Measurements from ENCODE around the gene REXO5.

Gene REXO5

DNA sequence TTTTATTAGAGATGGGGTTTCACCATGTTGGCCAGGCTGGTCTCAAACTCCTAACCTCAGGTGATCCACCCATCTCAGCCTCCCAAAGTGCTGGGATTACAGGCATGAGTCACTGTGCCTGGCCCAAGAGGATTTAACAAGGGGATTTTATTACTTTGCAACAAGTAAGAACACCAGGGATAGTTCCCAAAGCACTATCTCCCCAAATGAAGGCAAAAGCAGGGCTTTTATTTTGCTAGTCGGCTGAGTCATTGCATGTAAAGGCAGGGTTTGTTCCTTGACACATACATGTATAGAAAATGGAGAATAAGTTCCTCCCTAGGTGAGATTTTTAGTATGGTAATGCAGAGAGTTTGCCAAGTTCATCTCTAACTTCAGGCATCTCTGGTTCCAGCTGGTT lies 24.0 kb downstream of the REXO5 start:
- H3K79me2 ChIP-seq (ENCODE audit: low read length), result no peaks in the 10 kb centered on the region
- H3K27ac ChIP-seq (ENCODE audit: low read length), result no peak overlapping the region
- no peak overlapping the region for H2AFZ ChIP-seq (ENCODE audit: low read depth, low read length)
- H3K4me1 ChIP-seq (ENCODE audit: low read length), result no peaks in the 10 kb centered on the region
- no peaks in the 10 kb centered on the region for H3K27me3 ChIP-seq (ENCODE audit: low read depth, low read length)
- no peak overlapping the region for H3K4me3 ChIP-seq (ENCODE audit: low read length)
- no peak overlapping the region for H3K9ac ChIP-seq (ENCODE audit: low read length)
- no peak overlapping the region for H3K4me2 ChIP-seq (ENCODE audit: low read length)
- TF ChIP-seq EZH2phosphoT487 (IDR thresholded peaks at IDR 0.05; ENCODE audit: low read depth), result no peak
- TF ChIP-seq, protein P1, sequence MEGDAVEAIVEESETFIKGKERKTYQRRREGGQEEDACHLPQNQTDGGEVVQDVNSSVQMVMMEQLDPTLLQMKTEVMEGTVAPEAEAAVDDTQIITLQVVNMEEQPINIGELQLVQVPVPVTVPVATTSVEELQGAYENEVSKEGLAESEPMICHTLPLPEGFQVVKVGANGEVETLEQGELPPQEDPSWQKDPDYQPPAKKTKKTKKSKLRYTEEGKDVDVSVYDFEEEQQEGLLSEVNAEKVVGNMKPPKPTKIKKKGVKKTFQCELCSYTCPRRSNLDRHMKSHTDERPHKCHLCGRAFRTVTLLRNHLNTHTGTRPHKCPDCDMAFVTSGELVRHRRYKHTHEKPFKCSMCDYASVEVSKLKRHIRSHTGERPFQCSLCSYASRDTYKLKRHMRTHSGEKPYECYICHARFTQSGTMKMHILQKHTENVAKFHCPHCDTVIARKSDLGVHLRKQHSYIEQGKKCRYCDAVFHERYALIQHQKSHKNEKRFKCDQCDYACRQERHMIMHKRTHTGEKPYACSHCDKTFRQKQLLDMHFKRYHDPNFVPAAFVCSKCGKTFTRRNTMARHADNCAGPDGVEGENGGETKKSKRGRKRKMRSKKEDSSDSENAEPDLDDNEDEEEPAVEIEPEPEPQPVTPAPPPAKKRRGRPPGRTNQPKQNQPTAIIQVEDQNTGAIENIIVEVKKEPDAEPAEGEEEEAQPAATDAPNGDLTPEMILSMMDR (IDR thresholded peaks at IDR 0.05; ENCODE audit: low read depth, low read length), result no peak
- H4K20me1 ChIP-seq (ENCODE audit: insufficient read depth, low read length), result no peaks in the 10 kb centered on the region
- H3K9me3 ChIP-seq (ENCODE audit: insufficient read depth, low read length), result no peaks in the 10 kb centered on the region
- H3K36me3 ChIP-seq (replicated peaks; ENCODE audit: low read depth, low read length), result peaks cover 36% of the 10 kb centered on the region

DNA sequence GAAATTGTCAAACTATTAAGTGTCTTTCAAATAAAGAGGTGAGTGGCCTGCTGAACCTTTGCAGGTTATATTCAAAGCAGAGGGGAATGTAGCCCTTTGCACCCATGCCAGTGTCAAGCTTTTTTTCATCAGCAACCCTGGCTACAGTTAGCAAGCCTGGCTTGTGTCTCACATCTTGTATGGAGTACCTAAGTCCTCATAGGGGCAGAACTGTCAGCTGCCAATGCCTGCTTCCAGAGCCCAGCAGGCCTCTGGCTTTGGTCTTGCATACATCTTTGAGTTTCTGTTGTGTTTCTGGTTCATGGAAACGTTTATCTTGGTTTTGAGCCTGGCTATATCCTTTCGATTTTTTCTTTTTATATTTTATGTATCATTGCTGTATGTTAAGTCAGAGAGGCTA lies 26.8 kb downstream of the REXO5 start:
- no peak overlapping the region for H3K4me3 ChIP-seq (ENCODE audit: low read length)
- no peaks in the 10 kb centered on the region for H3K4me1 ChIP-seq (ENCODE audit: low read length)
- no peak overlapping the region for H3K9ac ChIP-seq (ENCODE audit: low read length)
- H3K4me2 ChIP-seq (ENCODE audit: low read length), result no peak overlapping the region
- H3K27me3 ChIP-seq (ENCODE audit: low read depth, low read length), result no peaks in the 10 kb centered on the region
- 0 out of 2 replicates have a peak, but pooled peaks cover 3% of the 10 kb centered on the region for H3K9me3 ChIP-seq (ENCODE audit: insufficient read depth, low read length)
- no peak for TF ChIP-seq EZH2phosphoT487 (IDR thresholded peaks at IDR 0.05; ENCODE audit: low read depth)
- TF ChIP-seq, protein P1 (IDR thresholded peaks at IDR 0.05; ENCODE audit: low read depth, low read length), result no peak
- H3K79me2 ChIP-seq (ENCODE audit: low read length), result no peaks in the 10 kb centered on the region
- no peaks in the 10 kb centered on the region for H4K20me1 ChIP-seq (ENCODE audit: insufficient read depth, low read length)
- H3K36me3 ChIP-seq (replicated peaks; ENCODE audit: low read depth, low read length), result peaks cover 39% of the 10 kb centered on the region
- no peak overlapping the region for H2AFZ ChIP-seq (ENCODE audit: low read depth, low read length)
- H3K27ac ChIP-seq (ENCODE audit: low read length), result no peak overlapping the region

DNA sequence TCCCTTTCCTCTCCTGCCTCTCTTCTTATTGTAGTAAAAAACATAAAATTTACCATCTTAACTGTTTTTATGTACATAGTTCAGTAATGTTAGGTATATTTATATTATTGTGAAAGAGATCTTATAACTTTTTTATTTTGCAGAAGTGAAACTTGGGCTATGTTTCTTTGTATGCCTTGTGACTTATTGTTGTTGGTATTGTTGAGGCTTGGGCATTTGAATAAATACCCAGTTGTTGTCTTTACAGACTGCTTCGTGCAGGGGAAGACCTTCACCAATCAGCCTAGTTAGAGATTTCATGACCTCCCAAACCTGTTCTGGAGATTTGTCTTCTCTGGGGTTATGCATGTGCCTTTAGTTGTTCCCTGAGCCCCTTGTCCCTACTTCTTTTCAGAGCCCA lies 31.9 kb downstream of the REXO5 start:
- H3K4me2 ChIP-seq (ENCODE audit: low read length), result no peak overlapping the region
- H3K4me1 ChIP-seq (ENCODE audit: low read length), result no peaks in the 10 kb centered on the region
- no peak overlapping the region for H3K27ac ChIP-seq (ENCODE audit: low read length)
- no peaks in the 10 kb centered on the region for H3K79me2 ChIP-seq (ENCODE audit: low read length)
- peaks cover 50% of the 10 kb centered on the region for H3K36me3 ChIP-seq (replicated peaks; ENCODE audit: low read depth, low read length)
- H3K9me3 ChIP-seq (ENCODE audit: insufficient read depth, low read length), result 0 out of 2 replicates have a peak, but pooled peaks cover 3% of the 10 kb centered on the region
- H4K20me1 ChIP-seq (ENCODE audit: insufficient read depth, low read length), result no peaks in the 10 kb centered on the region
- no peaks in the 10 kb centered on the region for H3K27me3 ChIP-seq (ENCODE audit: low read depth, low read length)
- H2AFZ ChIP-seq (ENCODE audit: low read depth, low read length), result no peak overlapping the region
- TF ChIP-seq, protein P1 (IDR thresholded peaks at IDR 0.05; ENCODE audit: low read depth, low read length), result no peak
- TF ChIP-seq EZH2phosphoT487 (IDR thresholded peaks at IDR 0.05; ENCODE audit: low read depth), result no peak
- H3K4me3 ChIP-seq (ENCODE audit: low read length), result no peak overlapping the region
- H3K9ac ChIP-seq (ENCODE audit: low read length), result no peak overlapping the region

DNA sequence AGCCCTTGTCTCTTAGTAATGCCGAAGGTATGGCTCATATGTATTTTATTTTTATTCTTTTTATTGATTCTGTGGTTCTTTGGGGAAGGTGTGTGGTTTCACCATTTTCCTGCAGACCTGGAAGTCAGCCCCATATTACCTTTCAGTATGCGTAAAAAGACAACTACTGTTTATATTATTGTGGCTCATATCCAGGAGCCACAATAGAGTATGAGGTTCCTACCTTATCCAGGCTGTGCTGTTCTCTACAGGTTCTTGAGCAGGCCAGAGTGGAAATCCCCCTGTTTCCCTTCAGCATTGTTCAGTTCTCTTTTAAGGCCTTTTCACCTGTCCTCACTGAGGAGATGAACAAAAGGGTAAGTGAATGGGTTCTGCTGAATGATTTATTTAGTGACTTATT lies 33.2 kb downstream of the REXO5 start:
- H3K4me2 ChIP-seq (ENCODE audit: low read length), result no peak overlapping the region
- H3K79me2 ChIP-seq (ENCODE audit: low read length), result no peaks in the 10 kb centered on the region
- no peaks in the 10 kb centered on the region for H3K27me3 ChIP-seq (ENCODE audit: low read depth, low read length)
- 0 out of 2 replicates have a peak, but pooled peaks cover 3% of the 10 kb centered on the region for H3K9me3 ChIP-seq (ENCODE audit: insufficient read depth, low read length)
- H3K4me3 ChIP-seq (ENCODE audit: low read length), result no peak overlapping the region
- H2AFZ ChIP-seq (ENCODE audit: low read depth, low read length), result no peak overlapping the region
- H3K9ac ChIP-seq (ENCODE audit: low read length), result no peak overlapping the region
- no peak overlapping the region for H3K27ac ChIP-seq (ENCODE audit: low read length)
- H3K36me3 ChIP-seq (replicated peaks; ENCODE audit: low read depth, low read length), result peaks cover 49% of the 10 kb centered on the region
- H4K20me1 ChIP-seq (ENCODE audit: insufficient read depth, low read length), result no peaks in the 10 kb centered on the region
- H3K4me1 ChIP-seq (ENCODE audit: low read length), result no peaks in the 10 kb centered on the region
- no peak for TF ChIP-seq EZH2phosphoT487 (IDR thresholded peaks at IDR 0.05; ENCODE audit: low read depth)
- TF ChIP-seq, protein P1 (IDR thresholded peaks at IDR 0.05; ENCODE audit: low read depth, low read length), result no peak

All from OCI-LY3 (cell line).